GM18868 (cell line): ENCODE measurements around the gene DOCK3.
"Not testable (repeated sequence)": the region's sequence is repeated elsewhere in the genome, so short reads cannot be mapped to it uniquely, and the experiment has no call there.

Experiments
- ATAC-seq: cut with Tn5 transposase; IDR thresholded peaks from one replicate; pipeline ENCODE4 v1.9.1; 2021; ENCODE audit warnings: mild to moderate bottlenecking, moderate library complexity; ENCODE audit not compliant: unreplicated experiment

The DOCK3 gene

GRCh38 chr3:50676031-50676705 lies 1.4 kb downstream of the DOCK3 start:
- ATAC-seq, result no peak

GRCh38 chr3:50687127-50687751 lies 12.5 kb downstream of the DOCK3 start:
- no peak for ATAC-seq

- ATAC-seq, result no peak
Measured at GRCh38 chr3:50687916-50688315, 13.2 kb downstream of the DOCK3 start.

- not testable (repeated sequence) for ATAC-seq
Measured at GRCh38 chr3:50688602-50689001, 13.9 kb downstream of the DOCK3 start.

- ATAC-seq, result no peak
Measured at GRCh38 chr3:50689558-50689957, 14.8 kb downstream of the DOCK3 start.

- no peak for ATAC-seq
Measured at GRCh38 chr3:50695031-50695430, 20.3 kb downstream of the DOCK3 start.

- ATAC-seq, result no peak
Measured at GRCh38 chr3:50696276-50696675, 21.5 kb downstream of the DOCK3 start.

GRCh38 chr3:50698269-50698668 lies 23.5 kb downstream of the DOCK3 start:
- ATAC-seq, result no peak

GRCh38 chr3:50708620-50709019 lies 33.9 kb downstream of the DOCK3 start:
- ATAC-seq, result no peak

GRCh38 chr3:50714946-50715345 lies 40.2 kb downstream of the DOCK3 start:
- ATAC-seq, result no peak

GRCh38 chr3:50724831-50725230 lies 50.1 kb downstream of the DOCK3 start:
- no peak for ATAC-seq

GRCh38 chr3:50734985-50735384 lies 60.3 kb downstream of the DOCK3 start:
- no peak for ATAC-seq

- no peak for ATAC-seq
Measured at GRCh38 chr3:50737193-50737905, 62.6 kb downstream of the DOCK3 start.

- no peak for ATAC-seq
Measured at GRCh38 chr3:50737906-50738598, 63.3 kb downstream of the DOCK3 start.

- ATAC-seq, result no peak
Measured at GRCh38 chr3:50743643-50744042, 68.9 kb downstream of the DOCK3 start.

- no peak for ATAC-seq
Measured at GRCh38 chr3:50749822-50750221, 75.1 kb downstream of the DOCK3 start.

- ATAC-seq, result no peak
Measured at GRCh38 chr3:50759015-50759414, 84.3 kb downstream of the DOCK3 start.

GRCh38 chr3:50777680-50778079 lies 103.0 kb downstream of the DOCK3 start:
- ATAC-seq, result no peak

GRCh38 chr3:50781766-50782165 lies 107.0 kb downstream of the DOCK3 start:
- not testable (repeated sequence) for ATAC-seq

GRCh38 chr3:50786631-50787030 lies 111.9 kb downstream of the DOCK3 start:
- ATAC-seq, result no peak

- ATAC-seq, result not testable (repeated sequence)
Measured at GRCh38 chr3:50790894-50791293, 116.2 kb downstream of the DOCK3 start.
